Neutrophil (primary cell): ENCODE results near the gene DHODH.

Experiments
- H3K27ac ChIP-seq: fragments of 200-600 bp; sonication (generic); 2 replicates; pipeline ENCODE4 v1.5.1; 2016; ENCODE audit warnings: mild to moderate bottlenecking, moderate library complexity
- H3K27me3 ChIP-seq: fragments of 200-600 bp; sonication (generic); 2 replicates; pipeline ENCODE4 v1.6.0; 2016; ENCODE audit warnings: mild to moderate bottlenecking
- H3K36me3 ChIP-seq: fragments of 200-600 bp; sonication (generic); 2 replicates; pipeline ENCODE4 v1.5.1; 2017
- H3K4me1 ChIP-seq, 2 experiments: fragments of 200-600 bp in 1 of 2; sonication (generic) in 1 of 2; 1 replicate in 1 of 2; 2 replicates in 1 of 2; pipeline versions ENCODE4 v1.5.1 to v1.6.1; 2013 to 2016; ENCODE audit warnings: low read depth in 1 of 2, low read length in 1 of 2, mild to moderate bottlenecking in 1 of 2, moderate library complexity in 1 of 2; ENCODE audit not compliant: control insufficient read depth in 1 of 2, insufficient read depth in 1 of 2
- H3K4me3 ChIP-seq, 2 experiments: fragments of 200-600 bp in 1 of 2; sonication (generic) in 1 of 2; 1 replicate in 1 of 2; 2 replicates in 1 of 2; pipeline ENCODE4 v1.5.1; 2013 to 2016; ENCODE audit warnings: low read depth in 1 of 2, low read length in 1 of 2, mild to moderate bottlenecking in 1 of 2, moderate library complexity in 1 of 2
- H3K9me3 ChIP-seq: fragments of 200-600 bp; sonication (generic); 2 replicates; pipeline ENCODE4 v1.5.1; 2016
- CTCF ChIP-seq: fragments of 200-600 bp; sonication (generic); IDR thresholded peaks from 2 replicates; pipeline ENCODE4 v1.5.1; 2016; ENCODE audit warnings: antibody characterized with exemption

DHODH gene

GRCh38 chr16:72008424-72009216 is at the start of gene DHODH:
Gene DHODH, plus strand, starts transcription at chr16:72008744. Its CDS starts 21 bp downstream, at chr16:72008765.
- Histone ChIP-seq H3K4me1 (peaks cover 21 to 23% of the 10 kb centered on the region in 2 experiments), H3K36me3 (no peaks in the 10 kb centered on the region), H3K9me3 (no peaks in the 10 kb centered on the region), H3K27ac (peak within 1 kb of the TSS; percentile 69), H3K27me3 (no peaks in the 10 kb centered on the region), H3K4me3 (peak within 1 kb of the TSS; percentile 87 to 90)
- TF ChIP-seq CTCF = peak; percentile 57

- TF ChIP-seq CTCF = peak; percentile 65
- peaks cover 10 to 12% of the 10 kb centered on the region in 2 experiments for H3K4me1 ChIP-seq
- H3K4me3 ChIP-seq = no peak overlapping the region
- H3K27me3 ChIP-seq = no peaks in the 10 kb centered on the region
- no peaks in the 10 kb centered on the region for H3K36me3 ChIP-seq
- no peak overlapping the region for H3K27ac ChIP-seq
- no peaks in the 10 kb centered on the region for H3K9me3 ChIP-seq
These were observed 47.2 kb upstream of the DHODH start for GRCh38 chr16:71961066-71962039.

- Histone ChIP-seq H3K4me1 (peaks cover 5 to 6% of the 10 kb centered on the region in 2 experiments), H3K27ac (no peak overlapping the region), H3K4me3 (no peak overlapping the region), H3K27me3 (no peaks in the 10 kb centered on the region), H3K9me3 (no peaks in the 10 kb centered on the region), H3K36me3 (no peaks in the 10 kb centered on the region)
- no peak for TF ChIP-seq CTCF
These were observed 45.2 kb upstream of the DHODH start for GRCh38 chr16:71963125-71963875.

- Histone ChIP-seq H3K4me3 (no peak overlapping the region), H3K27ac (no peak overlapping the region), H3K36me3 (no peaks in the 10 kb centered on the region), H3K27me3 (no peaks in the 10 kb centered on the region), H3K9me3 (no peaks in the 10 kb centered on the region), H3K4me1 (peaks cover 5 to 6% of the 10 kb centered on the region in 2 experiments)
- no peak for TF ChIP-seq CTCF
These were observed 43.3 kb upstream of the DHODH start for GRCh38 chr16:71965223-71965622.

- TF ChIP-seq CTCF = no peak
- Histone ChIP-seq H3K4me3 (no peak overlapping the region), H3K9me3 (no peaks in the 10 kb centered on the region), H3K4me1 (peaks cover 5 to 6% of the 10 kb centered on the region in 2 experiments), H3K27ac (no peak overlapping the region), H3K27me3 (no peaks in the 10 kb centered on the region), H3K36me3 (no peaks in the 10 kb centered on the region)
These were observed 41.6 kb upstream of the DHODH start for GRCh38 chr16:71966932-71967331.
